Measurements from ENCODE around the gene CGREF1. TPM values are rescaled to one million over a fixed set of nuclear protein-coding genes. Genes with fewer than 3 reads are reported as not detected.
A peak's percentile ranks its signal among the peaks of the same experiment; 100 is the strongest.

Gene CGREF1
- total RNA-seq, 1 experiment from 2014 or later = 2.1 TPM

DNA sequence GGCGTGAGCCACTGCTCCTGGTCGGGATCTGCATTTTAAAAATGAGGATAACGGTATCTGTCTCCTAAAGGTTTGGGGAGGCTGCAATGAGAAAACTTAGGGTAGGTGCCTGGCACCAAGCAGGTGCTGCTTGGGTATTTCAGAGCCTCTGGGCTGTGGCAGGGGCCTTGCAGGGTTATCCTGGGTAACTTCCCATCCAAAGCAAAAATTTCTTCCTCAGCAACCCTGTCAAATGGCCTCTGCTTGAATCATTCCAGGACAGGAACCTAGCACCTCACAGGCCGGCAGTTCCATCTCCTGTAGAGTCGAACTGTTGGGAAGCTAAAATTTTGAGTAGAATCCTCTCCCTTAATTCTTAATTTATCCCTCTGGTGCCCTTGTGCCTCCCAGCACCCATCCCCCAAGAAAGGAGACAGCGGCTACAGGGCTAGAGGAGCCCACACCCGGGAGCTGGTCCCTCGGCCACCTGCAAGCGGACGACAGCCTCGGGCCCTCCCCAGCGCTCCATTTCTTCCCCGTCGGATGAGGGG, 868 bp downstream of the CGREF1 start:
- peaks cover 10 to 11% of the 10 kb centered on the region in 2 experiments for H3K4me1 Mint-ChIP-seq
- no peak overlapping the region for H3K18ac ChIP-seq (ENCODE audit: insufficient read length, low read depth, low read length)
- H3K9ac ChIP-seq (ENCODE audit: extremely low read depth, insufficient read length, low read length) = no peak overlapping the region
- H4K91ac ChIP-seq (ENCODE audit: insufficient read length, low read depth, low read length) = no peak overlapping the region
- H2BK12ac ChIP-seq (ENCODE audit: insufficient read length, low read depth, low read length) = no peak overlapping the region
- no peak overlapping the region for H2AK5ac ChIP-seq (ENCODE audit: insufficient read length, low read length)
- no peaks in the 10 kb centered on the region for H3K79me2 ChIP-seq (ENCODE audit: insufficient read depth, low read length)
- H4K5ac ChIP-seq (ENCODE audit: insufficient read length, low read depth, low read length) = no peak overlapping the region
- H3K4ac ChIP-seq (ENCODE audit: low read depth, low read length) = no peak overlapping the region
- H2BK15ac ChIP-seq (ENCODE audit: low read depth, low read length) = no peak overlapping the region
- H3K27me3 Mint-ChIP-seq (ENCODE audit: low read depth) = peaks cover 62% of the 10 kb centered on the region
- H3K4me1 ChIP-seq (ENCODE audit: insufficient read depth, low read length) = peaks cover 2% of the 10 kb centered on the region
- peak overlapping the region; percentile 51 to 73 for H3K4me3 Mint-ChIP-seq
- H3K23ac ChIP-seq (ENCODE audit: insufficient read length, low read depth, low read length) = no peak overlapping the region
- H3K9me3 Mint-ChIP-seq = no peaks in the 10 kb centered on the region; a peak in 1 of 5 replicates
- no peak overlapping the region for H2BK5ac ChIP-seq (ENCODE audit: insufficient read length, low read length)
- peaks cover 8% of the 10 kb centered on the region for H3K23me2 ChIP-seq (ENCODE audit: insufficient read length, low read depth, low read length, poor library complexity, severe bottlenecking)
- H3K27ac ChIP-seq (ENCODE audit: insufficient read length, low read depth, low read length) = no peak overlapping the region
- H2BK20ac ChIP-seq (ENCODE audit: low read depth, low read length, poor library complexity, severe bottlenecking) = no peak overlapping the region
- H3K9me3 ChIP-seq (ENCODE audit: control insufficient read depth, low read depth, low read length) = no peaks in the 10 kb centered on the region
- H3K79me1 ChIP-seq (ENCODE audit: insufficient read depth, low read depth, low read length, poor library complexity, severe bottlenecking) = no peaks in the 10 kb centered on the region
- H3T11ph ChIP-seq (ENCODE audit: low read length) = no peak overlapping the region
- H4K20me1 ChIP-seq (ENCODE audit: control insufficient read depth, insufficient read depth, insufficient read length) = no peaks in the 10 kb centered on the region
- peak overlapping the region; percentile 62 for H3K4me2 ChIP-seq (ENCODE audit: insufficient read depth, insufficient read length, low read length)
- H3K56ac ChIP-seq (ENCODE audit: insufficient read length, low read depth, low read length) = no peak overlapping the region
- H2BK120ac ChIP-seq (ENCODE audit: low read depth, low read length, poor library complexity, severe bottlenecking) = no peak overlapping the region
- no peak for TF ChIP-seq CTCF (conservative IDR thresholded peaks at IDR 0.05)
- no peak overlapping the region for H2AFZ ChIP-seq (ENCODE audit: low read length)
- no peak for DNase-seq
- no CpG with 5 or more reads among the region's 14 CpGs for whole genome bisulfite sequencing (ENCODE audit: extremely low coverage, insufficient read length, low lambda C conversion rate)
- no peak overlapping the region for H3K27ac Mint-ChIP-seq
- no peak overlapping the region for H4K8ac ChIP-seq (replicated peaks; ENCODE audit: insufficient read length, low read depth, low read length)
- no peaks in the 10 kb centered on the region; a peak in 3 of 7 replicates for H3K36me3 Mint-ChIP-seq (ENCODE audit: insufficient read depth in 1 of 3, low read depth in 3 of 3)
- peaks cover 12% of the 10 kb centered on the region; the same call in 1 of the 2 replicates for H3K27me3 ChIP-seq (ENCODE audit: insufficient read depth, low read length)
- H3K14ac ChIP-seq (ENCODE audit: insufficient read depth, low read length) = no peak overlapping the region

All from H9 (cell line).